GM23248 (cell line): ENCODE results near the gene NPIPB8. TPM values are rescaled to one million over a fixed set of nuclear protein-coding genes. Genes with fewer than 3 reads are reported as not detected.
"Not testable (repeated sequence)": the region's sequence is repeated elsewhere in the genome, so short reads cannot be mapped to it uniquely, and the experiment has no call there.

Experiments used
- DNase-seq: peaks from one replicate; pipeline ENCODE4 v3.0.0-alpha.2; 2015
- H2AFZ ChIP-seq: fragments of 200-600 bp; sonication (generic); 2 replicates; pipeline ENCODE4 v1.6.1; 2016; ENCODE audit warnings: antibody characterized with exemption
- H3F3A ChIP-seq: fragments of 200-600 bp; sonication (generic); 2 replicates; pipeline ENCODE4 v1.6.1; 2016; ENCODE audit warnings: mild to moderate bottlenecking, antibody characterized with exemption, mixed run types; ENCODE audit not compliant: insufficient read depth
- H3K27ac ChIP-seq: fragments of 200-600 bp; sonication (generic); 2 replicates; pipeline ENCODE4 v1.5.1; 2016; ENCODE audit warnings: mild to moderate bottlenecking
- H3K27me3 ChIP-seq: fragments of 200-600 bp; sonication (generic); replicated peaks from 2 replicates; pipeline ENCODE4 v1.6.1; 2016; ENCODE audit warnings: mild to moderate bottlenecking; ENCODE audit not compliant: insufficient read depth
- H3K36me3 ChIP-seq: fragments of 200-600 bp; sonication (generic); 2 replicates; pipeline ENCODE4 v1.6.1; 2016; ENCODE audit warnings: low read depth, mild to moderate bottlenecking
- H3K4me1 ChIP-seq: fragments of 200-600 bp; sonication (generic); 2 replicates; pipeline ENCODE4 v1.6.1; 2016; ENCODE audit warnings: mild to moderate bottlenecking; ENCODE audit not compliant: insufficient read depth
- H3K4me2 ChIP-seq: fragments of 200-600 bp; sonication (generic); one replicate; pipeline ENCODE4 v1.6.1; 2016; ENCODE audit warnings: mild to moderate bottlenecking; ENCODE audit not compliant: unreplicated experiment
- H3K4me3 ChIP-seq: fragments of 200-600 bp; sonication (generic); 2 replicates; pipeline ENCODE4 v1.5.1; 2016; ENCODE audit warnings: mild to moderate bottlenecking
- H3K79me2 ChIP-seq: fragments of 200-600 bp; sonication (generic); 2 replicates; pipeline ENCODE4 v1.6.1; 2016; ENCODE audit warnings: mild to moderate bottlenecking; ENCODE audit not compliant: insufficient read depth
- H3K9ac ChIP-seq: fragments of 200-600 bp; sonication (generic); 2 replicates; pipeline ENCODE4 v1.6.1; 2016; ENCODE audit warnings: mild to moderate bottlenecking
- H3K9me2 ChIP-seq: fragments of 200-600 bp; sonication (generic); 2 replicates; pipeline ENCODE4 v1.6.1; 2016; ENCODE audit warnings: mixed run types, mild to moderate bottlenecking, moderate library complexity; ENCODE audit not compliant: insufficient read depth
- H3K9me3 ChIP-seq: fragments of 200-600 bp; sonication (generic); one replicate; pipeline ENCODE4 v1.6.1; 2017; ENCODE audit warnings: low read depth
- H4K20me1 ChIP-seq: fragments of 200-600 bp; sonication (generic); 2 replicates; pipeline ENCODE4 v1.6.0; 2016; ENCODE audit not compliant: insufficient read depth
- EZH2 ChIP-seq: fragments of 200-600 bp; sonication (generic); IDR thresholded peaks from 2 replicates; pipeline ENCODE4 v1.6.1; 2018; ENCODE audit warnings: antibody characterized with exemption, mild to moderate bottlenecking; ENCODE audit not compliant: insufficient read depth, poor library complexity, severe bottlenecking
- EZH2phosphoT487 ChIP-seq: fragments of 200-600 bp; sonication (generic); IDR thresholded peaks from 2 replicates; pipeline ENCODE4 v1.6.1; 2018; ENCODE audit warnings: antibody characterized with exemption, moderate library complexity, mild to moderate bottlenecking, low read depth; ENCODE audit not compliant: insufficient read depth
- WGBS, 2 experiments: methylation state at CpG; one replicate each; pipeline ENCODE4 v1.1.6; 2015 to 2017; ENCODE audit warnings: low lambda C conversion rate in 2 of 2, low coverage in 1 of 2; ENCODE audit errors: missing lambda C conversion rate in 2 of 2; 5-methylcytosine and 5-hydroxymethylcytosine counted together
- in situ Hi-C: fragments of 300-500 bp; cut with MboI; formaldehyde crosslinking; loops from 2 replicates; pipeline ENCODE4 v1.15.0; 2020
- polyA plus RNA-seq: library from polyadenylated mRNA; unstranded; fragments of >200 nt; fragmentation: Nextera tagmentation; extraction: Ambion mirVana; gene quantifications from 2 replicates; pipeline ENCODE4 v1.2.1, GENCODE V29; 2016
- total RNA-seq: library from RNA; depleted of rRNA; stranded (reverse); fragments of >200 nt; shearing (Covaris generic); gene quantifications from 2 replicates; pipeline ENCODE4 v1.2.3, GENCODE V29; 2014

NPIPB8 gene
- total and polyA plus RNA-seq, 2 experiments from 2014 or later = not detected

GRCh38 chr16:28616224-28616577, 21.7 kb upstream of the NPIPB8 start:
- H3K9me3 ChIP-seq, H3F3A ChIP-seq, H2AFZ ChIP-seq, H3K36me3 ChIP-seq, H3K4me2 ChIP-seq, H3K27ac ChIP-seq, H3K4me3 ChIP-seq, H3K9me2 ChIP-seq, H3K9ac ChIP-seq, in situ Hi-C loops, H3K4me1 ChIP-seq, DNase-seq, H4K20me1 ChIP-seq, H3K27me3 ChIP-seq, H3K79me2 ChIP-seq: not testable (repeated sequence)
- 53 to 56% methylated on average over 7 of the region's 7 CpGs for WGBS, 2 experiments

- Histone ChIP-seq H3K9ac (no peak overlapping the region), H3K4me1 (no peaks in the 10 kb centered on the region), H3K36me3 (no peaks in the 10 kb centered on the region), H3K79me2 (no peaks in the 10 kb centered on the region), H4K20me1 (no peaks in the 10 kb centered on the region), H3K27me3 (no peaks in the 10 kb centered on the region; the same call in 1 of the 2 replicates), H2AFZ (no peak overlapping the region), H3K4me3 (no peak overlapping the region), H3K9me2 (no peaks in the 10 kb centered on the region), H3K4me2 (no peak overlapping the region), H3K9me3 (no peaks in the 10 kb centered on the region), H3K27ac (no peak overlapping the region), H3F3A (no peaks in the 10 kb centered on the region)
- WGBS, 2 experiments = 52 to 61% methylated on average over 7 of the region's 7 CpGs
- no peak for DNase-seq
- in situ Hi-C loops = no loop called here
- TF ChIP-seq EZH2phosphoT487 = no peak
- TF ChIP-seq EZH2 = no peak
These were observed 21.2 kb upstream of the NPIPB8 start for GRCh38 chr16:28616636-28617035.

- Histone ChIP-seq H3K9me2 (no peaks in the 10 kb centered on the region), H4K20me1 (no peaks in the 10 kb centered on the region), H3K9ac (no peak overlapping the region), H3K36me3 (no peaks in the 10 kb centered on the region), H3F3A (no peaks in the 10 kb centered on the region), H2AFZ (no peak overlapping the region), H3K4me3 (no peak overlapping the region), H3K4me1 (no peaks in the 10 kb centered on the region), H3K79me2 (no peaks in the 10 kb centered on the region), H3K9me3 (no peaks in the 10 kb centered on the region), H3K4me2 (no peak overlapping the region), H3K27me3 (no peaks in the 10 kb centered on the region; the same call in 1 of the 2 replicates), H3K27ac (no peak overlapping the region)
- in situ Hi-C loops = no loop called here
- 86 to 88% methylated on average over 3 to 4 of the region's 4 CpGs for WGBS, 2 experiments
- no peak for DNase-seq
- no peak for TF ChIP-seq EZH2phosphoT487
- no peak for TF ChIP-seq EZH2
These were observed 20.0 kb upstream of the NPIPB8 start for GRCh38 chr16:28617874-28618273.

- H2AFZ ChIP-seq, H4K20me1 ChIP-seq, H3F3A ChIP-seq, H3K4me3 ChIP-seq, H3K9me2 ChIP-seq, H3K9me3 ChIP-seq, H3K9ac ChIP-seq, H3K4me2 ChIP-seq, H3K27me3 ChIP-seq, H3K36me3 ChIP-seq, H3K27ac ChIP-seq, H3K79me2 ChIP-seq, DNase-seq, H3K4me1 ChIP-seq: not testable (repeated sequence)
- in situ Hi-C loops = loop anchor here (10.0 kb wide), 1 partner anchor 46 kb away; no protein-coding TSS in a partner anchor
- 76 to 79% methylated on average over 1 of the region's 1 CpG for WGBS, 2 experiments
These were observed 17.5 kb upstream of the NPIPB8 start for GRCh38 chr16:28620316-28620715.

GRCh38 chr16:28621481-28622155, 16.2 kb upstream of the NPIPB8 start:
- in situ Hi-C loops = loop anchor here (10.0 kb wide), 1 partner anchor 47 kb away; no protein-coding TSS in a partner anchor
- no peaks in the 10 kb centered on the region for H3K79me2 ChIP-seq
- no peak for TF ChIP-seq EZH2phosphoT487

GRCh38 chr16:28622532-28623171, 15.2 kb upstream of the NPIPB8 start:
- not testable (repeated sequence) for H3K4me3 ChIP-seq, H4K20me1 ChIP-seq, H3K27me3 ChIP-seq, H3K4me1 ChIP-seq, H3K4me2 ChIP-seq, H3K79me2 ChIP-seq, H3K36me3 ChIP-seq, DNase-seq, H3K27ac ChIP-seq, H3F3A ChIP-seq, H3K9me2 ChIP-seq, H3K9me3 ChIP-seq, H3K9ac ChIP-seq
- WGBS, 2 experiments = 38 to 84% methylated on average over 10 to 24 of the region's 24 CpGs
- H2AFZ ChIP-seq = peak overlapping the region; percentile 68; the same call in 1 of the 2 replicates
- in situ Hi-C loops = loop anchor here (10.0 kb wide), 1 partner anchor 48 kb away; no protein-coding TSS in a partner anchor

More at GRCh38 chr16:28621481-28622155, 16.2 kb upstream of the NPIPB8 start:
- H2AFZ ChIP-seq = no peak overlapping the region
- H3K36me3 ChIP-seq = no peaks in the 10 kb centered on the region
- H3K4me3 ChIP-seq = no peak overlapping the region
- no peaks in the 10 kb centered on the region; the same call in 1 of the 2 replicates for H3K27me3 ChIP-seq
- no peak overlapping the region for H3K4me2 ChIP-seq
- no peaks in the 10 kb centered on the region for H3F3A ChIP-seq
- no peaks in the 10 kb centered on the region for H3K9me2 ChIP-seq
- 54 to 56% methylated on average over 7 of the region's 7 CpGs for WGBS, 2 experiments
- no peak overlapping the region for H3K27ac ChIP-seq
- no peaks in the 10 kb centered on the region for H4K20me1 ChIP-seq
- DNase-seq = no peak
- H3K4me1 ChIP-seq = no peaks in the 10 kb centered on the region
- no peaks in the 10 kb centered on the region for H3K9me3 ChIP-seq
- no peak overlapping the region for H3K9ac ChIP-seq
